Forelimb muscle (tissue), 1 donor: ENCODE data around the gene SGCA. TPM values are rescaled to one million over a fixed set of nuclear protein-coding genes. Genes with fewer than 3 reads are reported as not detected.

ENCODE experiments used
- DNase-seq: peaks from one replicate; pipeline ENCODE4 v3.0.0-alpha.2; 2013; ENCODE audit warnings: low read depth
- polyA plus RNA-seq: library from polyadenylated mRNA; unstranded; fragments of 120-200 nt; gene quantifications from one replicate; pipeline ENCODE4 v1.2.1, GENCODE V29; 2013; ENCODE audit not compliant: insufficient read length

SGCA gene
- polyA plus RNA-seq, 1 donor: 368 TPM

GRCh38 chr17:50181591-50182560 is 16.1 kb downstream of the SGCA start:
- no peak for DNase-seq

GRCh38 chr17:50182783-50183420 is 17.1 kb downstream of the SGCA start:
- no peak for DNase-seq

GRCh38 chr17:50183421-50183994 is 17.7 kb downstream of the SGCA start:
- no peak for DNase-seq

GRCh38 chr17:50184064-50184463 is 18.3 kb downstream of the SGCA start:
- no peak for DNase-seq

- no peak for DNase-seq
These were observed 19.0 kb downstream of the SGCA start for GRCh38 chr17:50184611-50185398.

GRCh38 chr17:50185631-50186471 is 20.0 kb downstream of the SGCA start:
- no peak for DNase-seq

GRCh38 chr17:50186661-50187393 is 21.0 kb downstream of the SGCA start:
- no peak for DNase-seq

GRCh38 chr17:50187394-50187725 is 21.6 kb downstream of the SGCA start:
- DNase-seq: no peak

- DNase-seq: no peak
These were observed 22.1 kb downstream of the SGCA start for GRCh38 chr17:50187751-50188530.

- no peak for DNase-seq
These were observed 22.7 kb downstream of the SGCA start for GRCh38 chr17:50188531-50188920.

GRCh38 chr17:50188921-50189549 is 23.2 kb downstream of the SGCA start:
- DNase-seq: no peak

- no peak for DNase-seq
These were observed 23.9 kb downstream of the SGCA start for GRCh38 chr17:50189550-50190292.

GRCh38 chr17:50190293-50190602 is 24.4 kb downstream of the SGCA start:
- DNase-seq: no peak

- no peak for DNase-seq
These were observed 25.0 kb downstream of the SGCA start for GRCh38 chr17:50190603-50191358.

- no peak for DNase-seq
These were observed 25.7 kb downstream of the SGCA start for GRCh38 chr17:50191359-50192143.

GRCh38 chr17:50192144-50192617 is 26.4 kb downstream of the SGCA start:
- no peak for DNase-seq
